K562 (cell line): ENCODE data around the gene POLK. TPM values are rescaled to one million over a fixed set of nuclear protein-coding genes. Genes with fewer than 3 reads are reported as not detected.

ENCODE experiments used
- ATAC-seq: fragments of 200-7000 bp; cut with Tn5 transposase; 3 replicates; pipeline ENCODE4 v1.9.1; 2020; ENCODE audit warnings: moderate library complexity
- BruUV-seq: library from RNA; stranded (reverse); fragments of 400-500 nt; replicated peaks from 2 replicates; lab custom pipeline; 2021; lab: Mats Ljungman, UMichigan
- CTCF ChIA-PET: fragments of 300-600 bp; formaldehyde crosslinking; extraction: SDS; loops from one replicate; lab custom pipeline; 2021; ENCODE audit warnings: low intra/inter-chr PET ratio; lab: Yijun Ruan, JAX
- POLR2A ChIA-PET: fragments of 300-600, 350-650 bp; sonication (Branson Sonifier 250); formaldehyde crosslinking; extraction: SDS; loops from one replicate; lab custom pipeline; 2021; ENCODE audit warnings: antibody characterized with exemption, inconsistent platforms; lab: Yijun Ruan, JAX
- DNase-seq, 4 experiments: peaks; one replicate each; pipeline versions ENCODE4 v3.0.0 to v3.0.0-alpha.2; 2011 to 2018; ENCODE audit warnings: low spot score in 3 of 4, mixed read lengths in 3 of 4; ENCODE audit errors: extremely low read depth in 1 of 4
- FAIRE-seq: peaks from 2 replicates; lab custom pipeline; 2011; peaks lifted over from hg19 to GRCh38; lab: Jason Lieb, UNC
- H2AFZ ChIP-seq: 2 replicates; pipeline ENCODE4 v1.6.0; 2011; ENCODE audit warnings: low read depth, low read length, control low read depth, inconsistent platforms
- H3K27ac ChIP-seq: fragments of 200-600 bp; 3 replicates; pipeline ENCODE4 v1.8.0; 2011; ENCODE audit warnings: low read depth, mild to moderate bottlenecking, control low read depth, inconsistent platforms, low read length, moderate library complexity, mixed read lengths; ENCODE audit errors: extremely low read depth
- H3K27me3 ChIP-seq, 2 experiments: fragments of 300-600 bp in 1 of 2; 2 replicates in 1 of 2; 3 replicates in 1 of 2; pipeline versions ENCODE4 v1.6.0 to v1.8.0; 2011; ENCODE audit warnings: inconsistent platforms in 2 of 2, low read length in 2 of 2, mild to moderate bottlenecking in 1 of 2, mixed read lengths in 1 of 2, moderate library complexity in 1 of 2; ENCODE audit not compliant: control insufficient read depth in 2 of 2, insufficient read depth in 2 of 2
- H3K36me3 ChIP-seq: fragments of 300-600 bp; 3 replicates; pipeline ENCODE4 v1.8.0; 2011; ENCODE audit warnings: mild to moderate bottlenecking, low read length, inconsistent platforms; ENCODE audit not compliant: control insufficient read depth, insufficient read depth
- H3K4me1 ChIP-seq, 2 experiments: fragments of 200-600 bp in 1 of 2; replicated peaks in 1 of 2; 2 replicates in 1 of 2; 3 replicates in 1 of 2; pipeline versions ENCODE4 v1.5.1 to v1.8.0; 2011; ENCODE audit warnings: inconsistent platforms in 2 of 2, low read length in 2 of 2, mild to moderate bottlenecking in 1 of 2, mixed read lengths in 1 of 2, moderate library complexity in 1 of 2; ENCODE audit not compliant: control insufficient read depth in 2 of 2, insufficient read depth in 2 of 2
- H3K4me2 ChIP-seq: 2 replicates; pipeline ENCODE4 v1.6.1; 2011; ENCODE audit warnings: low read length, control low read depth, inconsistent platforms, mixed read lengths; ENCODE audit not compliant: insufficient read depth
- H3K4me3 ChIP-seq: fragments of 200-600 bp; sonication (generic), shearing (Covaris generic); 2 replicates; pipeline ENCODE4 v1.5.1; 2016; ENCODE audit warnings: control low read depth, inconsistent platforms
- H3K79me2 ChIP-seq: fragments of 200-600 bp; 3 replicates; pipeline ENCODE4 v1.8.0; 2011; ENCODE audit warnings: low read length, inconsistent platforms; ENCODE audit not compliant: control insufficient read depth, insufficient read depth
- H3K9ac ChIP-seq, 2 experiments: 2 replicates each; pipeline versions ENCODE4 v1.6.0 to v1.6.1; 2011; ENCODE audit warnings: low read depth in 2 of 2, low read length in 2 of 2, control low read depth in 1 of 2, inconsistent platforms in 1 of 2, mild to moderate bottlenecking in 1 of 2, mixed read lengths in 1 of 2; ENCODE audit not compliant: insufficient read depth in 1 of 2
- H3K9me1 ChIP-seq: one replicate; pipeline ENCODE4 v1.6.0; 2011; ENCODE audit warnings: inconsistent platforms, mild to moderate bottlenecking, low read length, moderate library complexity; ENCODE audit not compliant: control insufficient read depth, insufficient read depth
- H3K9me3 ChIP-seq: replicated peaks from 2 replicates; pipeline ENCODE4 v1.5.1; 2011; ENCODE audit warnings: low read depth, low read length, inconsistent platforms; ENCODE audit not compliant: control insufficient read depth, insufficient read depth
- H4K20me1 ChIP-seq: replicated peaks from 2 replicates; pipeline ENCODE4 v1.6.1; 2011; ENCODE audit warnings: low read length, inconsistent platforms, mixed read lengths; ENCODE audit not compliant: control insufficient read depth, insufficient read depth
- ADNP ChIP-seq: fragments of 200-800 bp; sonication (Bioruptor generic); IDR thresholded peaks from 2 replicates; pipeline ENCODE4 v1.6.1; 2016; ENCODE audit warnings: missing genetic modification characterization, missing compliant biosample characterization
- AFF1 ChIP-seq, 2 experiments: fragments of 450-650 bp; IDR thresholded peaks; 2 replicates each; pipeline ENCODE4 v1.6.1; 2018; ENCODE audit warnings: mild to moderate bottlenecking in 2 of 2, low read depth in 1 of 2; ENCODE audit not compliant: partially characterized antibody in 2 of 2
- BCOR ChIP-seq: fragments of 450-650 bp; IDR thresholded peaks from 2 replicates; pipeline ENCODE4 v1.6.1; 2016
- CC2D1A ChIP-seq: fragments of 450-650 bp; IDR thresholded peaks from 2 replicates; pipeline ENCODE4 v1.6.1; 2017; ENCODE audit warnings: mild to moderate bottlenecking
- CEBPB ChIP-seq: fragments of 450-650 bp; IDR thresholded peaks from 2 replicates; pipeline ENCODE4 v1.6.1; 2016; ENCODE audit warnings: missing genetic modification characterization, missing compliant biosample characterization
- CEBPG ChIP-seq, 3 experiments: fragments of 200-800 bp in 1 of 3; sonication (Bioruptor generic) in 1 of 3; sonication (generic) in 1 of 3; formaldehyde crosslinking in 1 of 3; IDR thresholded peaks in 2 of 3; conservative IDR thresholded peaks in 1 of 3; 2 replicates each; pipeline versions ENCODE4 v1.6.1 to v1.8.0; 2016 to 2022; ENCODE audit warnings: missing compliant biosample characterization in 2 of 3, missing genetic modification characterization in 2 of 3, mild to moderate bottlenecking in 1 of 3, missing genetic modification reagents in 1 of 3
- EGR1 ChIP-seq: fragments of 450-650 bp; conservative IDR thresholded peaks from 2 replicates; pipeline ENCODE4 v1.6.1; 2017; ENCODE audit warnings: mild to moderate bottlenecking
- ILF3 ChIP-seq: fragments of 450-650 bp; IDR thresholded peaks from 2 replicates; pipeline ENCODE4 v1.6.1; 2018; ENCODE audit warnings: antibody characterized with exemption, mild to moderate bottlenecking, moderate library complexity, borderline replicate concordance
- KLF13 ChIP-seq: fragments of 450-650 bp; IDR thresholded peaks from 2 replicates; pipeline ENCODE4 v1.6.1; 2016; ENCODE audit warnings: missing genetic modification characterization, low read depth, mild to moderate bottlenecking, missing compliant biosample characterization, moderate library complexity, borderline replicate concordance
- PHF20 ChIP-seq: fragments of 450-650 bp; IDR thresholded peaks from 2 replicates; pipeline ENCODE4 v1.6.1; 2018; ENCODE audit not compliant: partially characterized antibody
- RNF2 ChIP-seq: sonication (generic); IDR thresholded peaks from 2 replicates; pipeline ENCODE4 v1.6.1; 2016
- TEAD1 ChIP-seq, 2 experiments: fragments of 450-650 bp in 1 of 2; sonication (generic) in 1 of 2; formaldehyde crosslinking; IDR thresholded peaks; 2 replicates each; pipeline versions ENCODE4 v1.4.0 to v1.8.0; 2020 to 2022; ENCODE audit warnings: mild to moderate bottlenecking in 2 of 2, missing genetic modification reagents in 1 of 2
- TRIM24 ChIP-seq, 2 experiments: fragments of 450-650 bp; IDR thresholded peaks; 2 replicates each; pipeline ENCODE4 v1.6.1; 2016
- ZNF655 ChIP-seq: fragments of 250-450 bp; sonication (Bioruptor Pico); IDR thresholded peaks from 2 replicates; pipeline ENCODE4 v1.5.0; 2021
- WGBS: fragments of 100-300 bp; shearing (Covaris generic); methylation state at CpG from one replicate; pipeline ENCODE4 v1.1.6; 2016; ENCODE audit warnings: low coverage, mixed read lengths; ENCODE audit not compliant: insufficient coverage; ENCODE audit errors: missing lambda C conversion rate; 5-methylcytosine and 5-hydroxymethylcytosine counted together
- in situ Hi-C: fragments of 300-500 bp; cut with MboI; formaldehyde crosslinking; loops from 4 replicates; pipeline ENCODE4 v1.15.0; 2018; ENCODE audit warnings: inconsistent platforms, mixed read lengths
- intact Hi-C: fragments of 100-400 bp; cut with micrococcal nuclease; formaldehyde crosslinking; loops from 2 replicates; pipeline ENCODE4 v1.14.2; 2022
- polyA plus RNA-seq, 8 experiments: library from polyadenylated mRNA; depleted of rRNA in 4 of 8; stranded (reverse) in 5 of 8; unstranded in 3 of 8; fragments of >200 nt; fragmentation: Nextera tagmentation in 2 of 8; fragmentation: Illumina TruSeq in 1 of 8; extraction: Ambion mirVana in 2 of 8; extraction: Trizol in 1 of 8; gene quantifications; 2 replicates each; pipeline versions ENCODE4 v1.2.1 to v1.2.3, GENCODE V29; 2011 to 2014; ENCODE audit warnings: inconsistent platforms in 1 of 8, missing spikeins in 1 of 8
- total RNA-seq, 7 experiments: library from RNA; depleted of rRNA in 6 of 7; stranded (reverse); fragments of >200 nt in 6 of 7; fragmentation: Illumina TruSeq in 2 of 7; extraction: Trizol in 2 of 7; gene quantifications; 2 replicates each; pipeline versions ENCODE4 v1.2.1 to v1.2.3, GENCODE V29; 2011 to 2021; ENCODE audit warnings: low replicate concordance in 1 of 7

The POLK gene
- total and polyA plus RNA-seq, 9 of the 15 experiments (the other 6 are each of a cell fraction or from before 2014, with no cell fraction given) = 6.1 to 31.6 (median 16.5) TPM

- DNase-seq (peak in 1 of 4 experiments; percentile 26), FAIRE-seq (no peak), ATAC-seq (no peak)
- Histone ChIP-seq H3K9ac (peak overlapping the region; percentile 84 to 98), H4K20me1 (0 out of 2 replicates have a peak, but pooled peaks cover 5% of the 10 kb centered on the region), H3K27me3 (no peaks in the 10 kb centered on the region), H3K9me1 (no peaks in the 10 kb centered on the region), H3K4me3 (peak overlapping the region; percentile 89), H3K4me1 (peaks cover 2 to 8% of the 10 kb centered on the region in 2 experiments; a peak in 2 of 5 replicates), H3K4me2 (peak overlapping the region; percentile 95), H3K79me2 (peaks cover 96% of the 10 kb centered on the region), H3K36me3 (no peaks in the 10 kb centered on the region; the same call in 2 of the 3 replicates), H3K27ac (peak overlapping the region; percentile 88), H3K9me3 (no peaks in the 10 kb centered on the region), H2AFZ (peak overlapping the region; percentile 99)
- WGBS = 5% methylated on average over 15 of the region's 16 CpGs
- in situ Hi-C loops (no loop called here), intact Hi-C loops (loop anchor here (5.0 kb wide), 3 partner anchors 55 to 155 kb away; no protein-coding TSS in a partner anchor)
- no TSS peak for BruUV-seq
- ChIA-PET POLR2A (interaction anchor here (0.6 to 1.8 kb wide), 8 partner anchors 12 to 234 kb away, joined by 3 to 7 read pairs (median 3); no protein-coding TSS in a partner anchor), CTCF (no interaction called here)
- TF ChIP-seq BCOR = peak; percentile 75
- 0 out of 4 replicates have a peak, but pooled peaks of 1 of the 2 experiments have one; percentile 11 for TF ChIP-seq TRIM24 (IDR thresholded peaks at IDR 0.05)
- TF ChIP-seq EGR1 = peak; percentile 50
- TF ChIP-seq KLF13 (tag) = no peak
- peak; percentile 35 for TF ChIP-seq PHF20
- peak; percentile 80 for TF ChIP-seq CEBPB (tag)
- TF ChIP-seq CEBPG (CRISPR knock-in tag; IDR thresholded peaks at IDR 0.05) = no peak
- peak; percentile 78 to 81 for TF ChIP-seq CEBPG (tag; conservative IDR thresholded peaks at IDR 0.05 in 1 of 2, IDR thresholded peaks at IDR 0.05 in 1 of 2)
- no peak for TF ChIP-seq ZNF655 (CRISPR knock-in tag)
- no peak for TF ChIP-seq AFF1 (IDR thresholded peaks at IDR 0.05; ENCODE audit: low read depth in 1 of 2, partially characterized antibody in 2 of 2)
- 0 out of 2 replicates have a peak, but pooled peaks have one; percentile 29 for TF ChIP-seq CC2D1A
- TF ChIP-seq RNF2 = no peak
- 0 out of 4 replicates have a peak, but pooled peaks of 1 of the 2 experiments have one; percentile 32 for TF ChIP-seq TEAD1 (CRISPR knock-in tag; IDR thresholded peaks at IDR 0.05)
- TF ChIP-seq ADNP = peak; percentile 28; the same call in 1 of the 2 replicates
- TF ChIP-seq ILF3 = 0 out of 2 replicates have a peak, but pooled peaks have one; percentile 49
These were observed 838 bp downstream of the POLK start for GRCh38 chr5:75512383-75513074.
